ENCODE data around the gene ZIC2.

The ZIC2 gene

DNA sequence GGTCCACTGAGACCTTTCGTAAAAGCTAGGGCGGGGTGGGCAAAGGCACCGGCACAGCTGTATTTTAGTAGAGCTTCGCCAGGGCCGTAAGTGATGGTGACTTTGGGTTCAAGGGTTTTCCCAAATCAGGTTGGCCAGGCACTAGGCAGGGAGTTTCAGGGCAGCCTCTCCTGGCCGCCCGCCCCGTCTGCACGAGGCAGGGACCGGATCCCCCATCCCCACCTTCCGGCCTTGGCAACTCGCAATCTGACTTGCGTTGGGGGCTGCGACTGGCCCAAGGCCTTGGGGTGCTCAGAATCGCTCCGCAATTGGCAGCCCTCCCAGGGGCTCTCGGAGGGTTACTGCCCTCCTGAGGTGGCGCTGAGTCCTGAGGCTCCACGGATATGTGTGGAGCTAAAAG lies 6.0 kb upstream of the ZIC2 start:
- DNase-seq: no peak

DNA sequence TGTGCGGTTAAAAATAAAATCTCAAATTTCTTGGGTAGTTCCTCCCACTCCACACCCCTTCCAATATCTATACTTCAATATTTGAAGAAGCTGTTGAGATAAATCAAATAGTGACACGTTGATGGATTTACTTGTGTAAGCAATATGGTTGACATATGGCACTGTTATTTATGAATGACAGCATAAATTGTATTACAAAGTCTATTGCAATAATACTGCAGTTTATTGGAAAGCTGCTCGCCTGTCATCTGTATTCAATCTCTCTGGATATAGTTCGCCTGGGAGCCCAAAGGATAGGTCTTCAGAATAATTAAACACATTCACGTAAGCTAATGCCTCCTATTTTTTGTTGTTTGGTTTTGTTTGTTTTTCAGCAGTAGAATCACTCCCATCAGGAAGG lies 5.0 kb upstream of the ZIC2 start:
- no peak for DNase-seq

DNA sequence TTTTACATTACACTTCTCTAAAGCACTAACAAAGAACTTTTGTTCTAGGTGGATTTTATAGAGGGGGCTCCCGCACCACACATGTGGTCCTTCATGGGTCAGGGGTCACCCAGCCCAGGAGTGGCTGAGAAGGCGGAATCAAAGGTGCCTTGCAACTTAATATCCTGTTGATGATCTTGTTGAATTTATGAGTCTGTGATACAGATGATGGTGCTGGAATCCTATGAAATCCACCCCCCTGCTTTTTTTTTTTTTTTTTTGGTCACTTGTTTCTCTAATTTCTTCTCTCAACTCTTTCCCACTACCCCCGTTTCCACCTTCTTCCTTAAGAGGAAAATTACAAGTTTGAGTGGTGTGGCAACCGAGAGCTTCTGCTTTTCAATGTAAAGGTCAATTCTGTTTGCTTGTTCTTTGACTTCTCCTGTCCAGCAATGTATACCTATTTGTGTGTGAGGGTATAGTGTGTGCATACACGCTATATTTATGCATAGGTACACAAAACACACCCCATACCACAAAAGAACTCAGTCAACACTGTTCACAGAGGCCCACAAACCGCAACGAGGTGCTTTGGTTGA lies 4.2 kb upstream of the ZIC2 start:
- DNase-seq: no peak

DNA sequence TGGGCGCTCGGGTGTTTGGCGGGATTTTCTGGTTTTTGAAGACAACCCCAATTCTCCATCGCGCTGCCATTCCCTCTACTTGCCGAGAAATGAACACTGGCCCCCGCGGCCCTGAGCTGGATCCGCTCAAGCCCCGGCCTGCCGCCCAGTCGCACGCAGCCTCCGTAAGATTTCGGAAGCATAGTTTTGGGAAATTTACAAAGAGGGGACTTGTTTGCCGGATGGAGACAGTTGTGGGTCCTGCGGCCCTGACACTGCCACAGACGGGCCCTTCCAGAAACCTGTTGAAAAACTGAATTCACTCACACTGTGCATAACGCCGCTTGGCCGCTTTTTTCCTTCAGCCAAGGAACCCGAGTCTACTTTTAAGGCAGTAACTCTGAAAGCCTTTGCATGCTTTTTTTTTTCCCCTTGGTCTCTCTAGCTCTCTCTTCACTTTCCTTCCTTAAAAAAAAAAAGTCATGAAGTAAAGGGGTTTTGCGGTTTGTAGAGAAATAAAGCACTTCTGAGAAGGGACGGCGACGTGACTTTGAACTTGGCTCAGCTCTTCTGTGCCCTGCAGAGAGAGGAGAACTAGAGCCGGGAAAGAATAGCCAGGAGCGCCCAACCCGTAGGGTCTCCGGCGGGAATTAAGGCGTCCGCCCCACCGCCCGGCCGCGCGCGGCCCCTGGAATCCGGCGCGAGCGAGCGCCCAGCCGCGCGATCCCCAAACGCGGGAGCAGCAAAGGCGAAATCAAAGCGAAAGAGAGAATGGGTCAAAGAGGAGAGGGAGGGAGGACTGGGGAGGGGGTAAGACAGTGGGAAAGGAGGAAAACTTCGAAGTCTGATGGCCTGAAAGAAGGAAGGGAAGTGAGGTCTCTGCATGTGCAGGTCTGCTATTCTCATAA lies 3.4 kb upstream of the ZIC2 start:
- peak in 1 of 2 experiments; percentile 5 for DNase-seq

DNA sequence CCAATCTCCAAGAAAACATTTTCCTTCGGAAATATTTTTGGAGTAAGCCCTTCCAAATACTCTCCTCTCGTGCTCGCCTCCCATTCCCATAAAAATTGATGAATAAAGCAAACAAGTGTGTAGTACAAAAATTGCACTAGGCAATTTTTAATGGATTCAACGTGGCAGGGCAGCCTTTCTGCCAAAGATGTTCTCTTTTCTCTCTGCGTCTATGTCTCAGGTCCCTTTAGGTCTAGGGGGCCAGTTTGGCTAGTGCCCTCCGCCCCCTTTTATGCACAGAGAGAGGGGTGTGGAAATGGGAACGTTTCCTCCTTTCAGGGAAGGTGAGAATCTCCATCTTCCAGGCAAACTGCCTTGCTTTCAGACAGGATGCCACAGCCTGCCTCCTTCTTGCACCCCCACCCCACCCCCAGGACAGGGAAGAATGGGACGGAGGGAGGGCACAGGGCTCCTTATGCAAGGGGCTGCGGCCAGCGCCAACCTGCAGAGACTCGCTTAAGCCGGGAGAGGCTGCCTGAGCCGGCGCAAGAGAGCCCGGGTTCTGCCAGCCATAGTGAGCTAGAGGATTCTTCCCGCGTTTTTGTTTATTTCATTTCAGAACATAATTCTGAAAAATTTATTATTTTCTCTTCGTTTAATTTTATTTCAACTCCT lies 2.7 kb upstream of the ZIC2 start:
- peak in 1 of 2 experiments; percentile 8 for DNase-seq

DNA sequence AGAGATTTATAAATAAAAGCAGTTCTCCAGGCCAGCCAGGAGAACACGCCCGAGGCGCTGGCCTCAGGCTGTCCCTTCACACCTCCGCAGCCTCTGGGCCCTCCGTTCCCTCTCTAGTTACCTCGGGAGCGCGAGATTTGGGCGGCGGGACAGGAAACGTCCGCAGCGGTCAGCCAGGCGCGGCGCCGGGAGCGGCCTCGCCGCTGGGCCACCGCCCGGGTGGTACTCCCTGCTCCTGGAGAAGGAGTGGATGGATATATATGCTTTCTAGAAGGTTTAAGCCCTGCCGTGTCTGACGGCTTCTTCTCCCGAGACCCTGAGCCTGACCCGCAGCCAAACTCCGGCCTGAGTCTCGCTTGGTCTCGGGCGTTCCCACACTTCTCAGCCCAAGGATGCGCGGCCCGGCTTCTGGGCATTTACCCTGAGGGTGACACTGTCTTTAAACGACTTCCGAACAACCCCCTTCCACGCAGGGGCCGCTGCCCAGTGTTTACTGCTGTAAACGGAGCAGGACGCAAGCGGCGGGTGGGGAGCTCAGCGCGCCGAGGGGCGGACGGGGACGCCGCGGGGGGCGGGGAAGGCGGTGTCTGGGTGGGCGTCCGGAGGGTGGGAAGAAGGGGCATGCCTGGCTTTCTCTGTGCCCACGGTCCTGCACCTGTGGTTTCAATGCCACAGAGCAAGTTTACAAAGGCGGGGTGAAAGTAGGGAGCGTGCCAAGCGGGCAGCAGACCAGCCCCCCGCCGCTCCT lies 2.0 kb upstream of the ZIC2 start:
- DNase-seq: peak in 1 of 2 experiments; percentile 8

DNA sequence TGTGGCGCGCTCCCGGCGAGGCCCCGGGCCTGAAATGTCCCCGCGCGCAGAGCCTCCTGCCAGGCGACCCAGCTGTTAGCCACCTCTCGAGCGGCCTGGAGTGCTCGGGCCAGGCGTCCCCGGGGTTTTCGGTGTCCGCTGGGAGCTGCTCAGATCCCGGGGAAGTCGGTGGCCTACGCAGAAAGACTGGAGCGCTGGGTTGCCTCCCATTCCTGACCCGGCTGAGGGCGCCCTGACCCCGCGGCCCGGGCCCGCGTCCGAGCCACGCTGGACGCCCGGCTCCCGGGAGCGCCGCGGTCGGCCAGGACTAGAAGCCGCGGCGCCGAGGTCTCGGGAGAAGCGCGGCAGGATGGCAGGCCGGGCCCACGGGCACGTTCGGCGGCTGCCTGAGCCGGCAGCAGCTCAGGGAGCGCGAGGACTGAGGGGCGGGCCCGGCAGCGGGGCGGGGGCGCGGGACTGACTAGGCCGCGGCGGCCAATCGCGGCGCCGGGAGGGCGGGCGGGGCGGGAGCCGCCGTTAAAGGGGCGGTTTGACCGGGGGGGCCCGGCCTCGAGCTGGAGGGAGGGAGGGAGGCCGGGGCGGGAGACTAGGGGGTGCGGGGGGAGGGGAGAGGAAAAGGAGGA lies 1.3 kb upstream of the ZIC2 start:
- DNase-seq: peak; percentile 62 to 64

DNA sequence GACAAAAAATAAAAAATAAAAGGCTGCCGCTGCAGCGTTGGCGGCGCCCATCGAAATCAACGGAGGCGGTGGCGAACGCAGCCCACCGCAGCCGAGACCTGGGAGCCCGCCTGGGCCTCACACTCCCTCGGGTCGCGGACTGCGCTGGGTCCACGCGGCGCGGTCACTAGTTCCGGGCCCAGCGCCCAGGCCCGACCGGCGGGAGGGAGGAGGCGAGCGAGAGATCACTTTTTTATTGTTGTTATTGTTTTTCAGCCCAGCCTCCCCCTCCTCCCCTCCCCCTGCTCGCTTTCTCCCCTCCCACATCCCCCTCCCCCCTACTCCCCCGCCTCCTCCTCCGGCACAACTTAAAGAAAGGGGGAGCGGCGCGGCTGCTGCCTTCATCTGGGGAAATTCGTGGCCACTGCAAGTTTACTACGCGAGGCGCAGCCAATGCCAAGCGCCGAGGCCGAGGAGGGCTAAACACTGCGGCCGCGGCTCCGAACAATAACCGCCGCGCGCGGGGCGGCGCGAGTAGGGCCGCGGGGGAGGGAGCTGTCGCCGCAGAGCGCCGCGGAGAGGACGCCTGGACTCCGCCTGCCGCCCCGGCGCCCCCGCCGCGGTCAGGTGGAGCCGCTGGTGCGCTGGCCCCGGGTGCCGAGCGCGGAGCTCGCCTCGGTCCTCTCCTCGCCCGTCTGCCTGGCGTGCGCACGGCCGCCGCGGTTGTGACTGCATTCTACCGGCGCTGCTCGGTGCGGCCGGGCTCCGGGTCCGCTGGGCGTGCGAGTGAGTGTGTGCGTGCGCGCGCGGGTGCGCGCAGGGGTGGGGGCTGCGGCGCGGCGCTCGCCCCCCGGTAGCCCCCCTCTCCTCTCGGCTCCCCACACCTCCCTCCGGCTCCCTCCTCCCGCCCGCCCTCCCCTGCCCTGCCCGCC lies 505 bp upstream of the ZIC2 start:
- DNase-seq: peak in 1 of 2 experiments; percentile 39

DNA sequence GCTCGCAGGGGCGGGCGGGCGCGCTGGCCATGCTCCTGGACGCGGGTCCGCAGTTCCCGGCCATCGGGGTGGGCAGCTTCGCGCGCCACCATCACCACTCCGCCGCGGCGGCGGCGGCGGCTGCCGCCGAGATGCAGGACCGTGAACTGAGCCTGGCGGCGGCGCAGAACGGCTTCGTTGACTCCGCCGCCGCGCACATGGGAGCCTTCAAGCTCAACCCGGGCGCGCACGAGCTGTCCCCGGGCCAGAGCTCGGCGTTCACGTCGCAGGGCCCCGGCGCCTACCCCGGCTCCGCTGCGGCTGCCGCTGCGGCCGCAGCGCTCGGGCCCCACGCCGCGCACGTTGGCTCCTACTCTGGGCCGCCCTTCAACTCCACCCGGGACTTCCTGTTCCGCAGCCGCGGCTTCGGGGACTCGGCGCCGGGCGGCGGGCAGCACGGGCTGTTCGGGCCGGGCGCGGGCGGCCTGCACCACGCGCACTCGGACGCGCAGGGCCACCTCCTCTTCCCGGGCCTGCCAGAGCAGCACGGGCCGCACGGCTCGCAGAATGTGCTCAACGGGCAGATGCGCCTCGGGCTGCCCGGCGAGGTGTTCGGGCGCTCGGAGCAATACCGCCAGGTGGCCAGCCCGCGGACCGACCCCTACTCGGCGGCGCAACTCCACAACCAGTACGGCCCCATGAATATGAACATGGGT lies 599 bp downstream of the ZIC2 start:
- peak in 1 of 2 experiments; percentile 29 for DNase-seq

DNA sequence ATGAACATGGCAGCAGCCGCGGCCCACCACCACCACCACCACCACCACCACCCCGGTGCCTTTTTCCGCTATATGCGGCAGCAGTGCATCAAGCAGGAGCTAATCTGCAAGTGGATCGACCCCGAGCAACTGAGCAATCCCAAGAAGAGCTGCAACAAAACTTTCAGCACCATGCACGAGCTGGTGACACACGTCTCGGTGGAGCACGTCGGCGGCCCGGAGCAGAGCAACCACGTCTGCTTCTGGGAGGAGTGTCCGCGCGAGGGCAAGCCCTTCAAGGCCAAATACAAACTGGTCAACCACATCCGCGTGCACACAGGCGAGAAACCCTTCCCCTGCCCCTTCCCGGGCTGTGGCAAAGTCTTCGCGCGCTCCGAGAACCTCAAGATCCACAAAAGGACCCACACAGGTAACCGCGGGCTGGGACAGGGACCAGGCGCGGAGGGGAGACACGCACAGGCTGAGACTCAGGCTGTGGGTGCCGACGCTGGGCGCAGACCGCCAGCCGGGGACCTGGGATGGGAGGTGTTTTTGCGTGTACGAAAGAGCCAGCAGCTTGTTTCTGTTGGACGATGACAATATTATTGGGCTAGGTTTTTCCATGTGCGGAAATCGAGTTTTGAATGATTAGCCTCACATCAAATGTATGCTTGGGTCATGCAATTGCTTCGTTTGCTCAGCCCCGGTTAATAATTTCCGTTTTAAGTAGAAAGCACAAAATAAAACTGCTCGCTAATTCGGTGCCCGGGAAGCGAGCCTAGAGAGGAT lies 1.3 kb downstream of the ZIC2 start:
- peak in 1 of 2 experiments; percentile 13 for DNase-seq

DNA sequence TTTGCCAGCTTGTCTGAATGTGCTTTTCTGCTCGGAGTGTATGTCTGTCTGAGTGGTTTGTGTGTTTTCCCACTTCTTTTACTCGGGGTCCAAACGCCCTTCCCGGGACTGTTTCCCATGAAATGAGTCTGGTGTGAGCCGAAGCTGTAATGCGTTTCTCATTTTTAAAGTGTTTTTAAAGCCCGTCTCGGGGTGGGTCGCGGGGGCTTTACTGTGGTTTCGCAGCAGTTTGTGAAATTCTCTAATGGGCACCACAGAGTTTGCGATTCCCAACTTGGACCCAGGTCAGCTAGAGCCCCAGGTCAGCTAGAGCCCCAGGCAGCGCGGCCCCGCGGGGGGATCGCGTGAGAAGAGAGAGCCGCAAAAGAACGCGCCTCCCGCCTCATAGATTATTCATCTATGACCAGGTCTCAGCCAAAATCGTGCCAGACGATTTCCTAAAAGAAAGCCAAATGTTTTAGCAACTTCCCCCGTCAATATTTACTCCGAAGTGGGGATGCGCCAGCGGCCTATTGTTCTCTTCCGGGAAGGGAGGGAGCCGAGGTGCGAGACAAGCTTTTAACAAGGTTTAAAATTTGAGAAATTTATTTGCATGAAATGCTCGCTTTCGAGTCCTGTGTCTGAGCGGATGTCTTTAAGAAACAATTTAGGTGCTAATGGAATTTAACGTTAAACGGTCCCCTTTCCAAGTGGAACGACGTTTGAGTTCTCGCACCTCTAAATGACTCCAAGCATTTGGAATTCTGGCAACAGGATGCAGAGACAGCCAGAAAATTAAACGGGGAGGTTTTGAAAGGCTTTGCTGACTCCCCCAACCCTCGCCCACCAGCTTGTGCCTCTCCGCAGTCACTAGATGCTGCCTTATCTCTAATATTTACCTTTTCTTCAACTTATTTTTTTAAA lies 2.2 kb downstream of the ZIC2 start:
- peak in 1 of 2 experiments; percentile 8 for DNase-seq

DNA sequence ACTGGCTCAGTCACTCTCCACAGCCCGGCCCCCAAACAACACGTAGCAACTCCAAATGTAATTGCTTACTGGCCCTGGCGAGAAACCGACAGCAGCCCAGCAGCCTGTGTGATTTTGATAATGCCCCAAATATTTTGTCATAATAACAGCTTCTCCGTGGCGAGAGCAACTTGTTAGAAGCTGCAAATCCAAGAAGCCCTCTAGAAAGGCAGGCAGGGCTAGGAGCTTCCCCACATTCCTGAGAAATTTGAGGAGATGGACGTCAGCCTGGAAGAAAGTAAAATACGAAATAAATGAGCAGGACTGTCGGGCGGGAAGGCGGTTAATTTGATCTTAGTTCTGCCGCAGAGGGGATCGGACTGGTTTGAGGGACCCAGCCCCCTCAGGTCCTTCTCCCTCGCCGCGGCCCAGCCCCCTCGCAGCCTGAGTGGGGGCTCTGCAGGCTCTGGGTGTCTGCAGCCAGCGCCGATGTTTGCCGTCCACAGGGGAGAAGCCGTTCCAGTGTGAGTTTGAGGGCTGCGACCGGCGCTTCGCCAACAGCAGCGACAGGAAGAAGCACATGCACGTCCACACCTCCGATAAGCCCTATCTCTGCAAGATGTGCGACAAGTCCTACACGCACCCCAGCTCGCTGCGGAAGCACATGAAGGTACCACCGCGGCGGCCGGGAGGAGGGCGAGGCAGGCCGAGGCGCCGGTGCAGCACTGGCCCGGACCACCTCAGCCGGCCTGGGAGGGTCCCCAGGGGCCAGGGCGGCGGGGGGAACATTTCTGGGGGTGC lies 3.1 kb downstream of the ZIC2 start:
- DNase-seq: peak in 1 of 2 experiments; percentile 29

DNA sequence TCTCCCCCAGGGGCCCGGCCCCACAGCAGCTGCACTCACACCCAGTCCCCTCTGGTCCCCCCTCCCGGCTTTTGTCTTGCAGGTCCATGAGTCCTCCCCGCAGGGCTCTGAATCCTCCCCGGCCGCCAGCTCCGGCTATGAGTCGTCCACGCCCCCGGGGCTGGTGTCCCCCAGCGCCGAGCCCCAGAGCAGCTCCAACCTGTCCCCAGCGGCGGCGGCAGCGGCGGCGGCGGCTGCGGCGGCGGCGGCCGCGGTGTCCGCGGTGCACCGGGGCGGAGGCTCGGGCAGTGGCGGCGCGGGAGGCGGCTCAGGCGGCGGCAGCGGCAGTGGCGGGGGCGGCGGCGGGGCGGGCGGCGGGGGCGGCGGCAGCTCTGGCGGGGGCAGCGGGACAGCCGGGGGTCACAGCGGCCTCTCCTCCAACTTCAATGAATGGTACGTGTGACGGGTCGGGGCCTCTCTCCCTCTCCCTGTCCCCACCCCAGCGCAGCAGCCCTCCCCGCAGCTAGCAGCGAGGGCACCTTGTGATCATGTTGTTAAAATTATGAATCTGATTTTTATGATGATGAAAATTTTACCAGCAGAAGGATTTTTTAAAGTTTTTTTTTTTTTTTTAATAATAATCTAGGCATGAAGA lies 3.8 kb downstream of the ZIC2 start:
- peak in 1 of 2 experiments; percentile 14 for DNase-seq

DNA sequence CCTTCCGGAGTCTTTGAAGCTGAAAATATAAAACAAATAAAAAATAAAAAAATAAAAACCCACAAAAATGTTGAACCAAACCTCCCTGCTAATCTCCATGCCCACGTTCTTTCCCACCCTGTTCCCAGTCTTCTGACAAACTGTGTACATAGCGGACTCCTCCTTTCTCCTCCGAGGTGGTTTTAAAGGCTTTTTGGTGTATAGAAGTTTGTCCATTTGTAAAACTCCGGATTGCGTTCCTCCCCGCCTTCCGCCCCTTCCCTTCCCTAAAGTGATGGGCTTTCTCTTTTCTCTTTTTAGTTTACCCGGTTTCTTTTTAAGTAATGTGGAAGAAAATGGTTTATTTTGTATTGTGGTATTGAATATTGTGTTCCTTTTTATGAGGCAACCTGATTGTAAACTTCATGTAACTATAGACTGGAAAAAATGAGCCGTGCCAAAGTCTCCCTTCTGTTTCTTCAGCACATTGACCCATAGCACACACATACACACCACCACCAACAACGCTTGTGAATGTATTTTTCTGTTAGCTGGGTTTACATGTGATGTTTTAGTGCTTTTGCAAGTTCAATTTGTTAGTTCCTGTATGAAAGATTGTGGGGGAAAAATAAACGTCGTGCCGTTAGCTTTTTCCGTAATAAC lies 4.4 kb downstream of the ZIC2 start:
- no peak for DNase-seq

DNA sequence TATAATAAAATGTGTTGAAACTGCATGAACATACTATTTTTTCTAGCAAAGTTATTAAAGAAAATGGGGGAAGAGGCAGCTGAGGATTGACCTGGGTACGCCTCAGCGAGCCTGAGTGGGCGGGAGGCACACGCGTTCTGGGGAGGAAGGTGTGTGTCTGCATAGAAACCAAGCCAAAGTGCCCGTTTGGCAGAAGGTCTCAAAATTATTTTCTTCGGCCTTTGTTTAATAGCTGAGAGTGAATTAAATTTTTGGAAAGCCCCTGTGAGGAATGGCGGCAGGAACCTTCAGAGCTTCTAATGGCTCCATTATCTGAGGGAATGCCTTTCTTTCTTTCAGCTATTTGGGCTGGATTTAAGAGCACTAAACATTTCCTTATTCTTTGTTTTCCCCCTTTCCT lies 5.2 kb downstream of the ZIC2 start:
- no peak for DNase-seq

DNA sequence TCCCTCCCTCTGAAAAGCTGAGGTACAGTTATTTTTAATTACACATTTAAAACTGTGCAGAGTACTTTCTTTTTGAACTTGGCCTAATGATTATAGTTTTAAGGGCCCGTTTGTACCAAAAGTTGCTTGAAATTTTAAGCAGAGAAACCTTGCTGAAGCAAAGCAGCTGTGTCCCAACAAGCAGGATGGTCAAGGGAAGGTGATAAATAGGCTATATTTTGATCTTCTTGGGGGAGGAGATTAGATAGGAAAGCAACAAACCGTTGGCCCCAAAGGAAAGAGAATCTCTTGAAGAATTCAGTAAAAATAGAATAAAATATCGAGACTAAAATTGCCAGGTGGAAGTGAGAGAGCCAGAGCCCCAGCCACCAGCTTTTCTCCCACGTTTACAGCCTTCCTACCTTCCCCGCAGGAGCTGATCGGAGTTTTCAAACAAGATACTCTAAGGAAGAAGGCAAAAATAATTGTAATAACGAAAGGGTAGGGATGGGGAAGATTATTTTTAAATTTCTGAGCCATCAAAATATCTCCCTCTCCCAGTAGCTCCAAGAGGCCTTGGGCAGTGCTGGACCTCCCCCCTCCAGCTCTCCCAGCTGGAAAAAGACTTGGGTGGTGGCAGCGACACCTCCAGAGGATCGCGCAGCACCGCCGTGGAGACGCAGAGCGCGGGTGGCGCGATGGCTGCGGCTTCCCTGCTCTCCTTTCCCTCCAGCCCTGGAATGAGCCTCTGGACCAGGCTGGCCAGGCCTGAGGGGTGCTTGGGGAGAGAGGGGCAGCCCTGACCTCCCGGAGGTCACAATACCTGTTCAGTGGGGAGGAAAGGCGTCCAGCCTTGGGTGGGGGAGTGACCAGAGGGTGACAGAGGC lies 5.8 kb downstream of the ZIC2 start:
- no peak for DNase-seq
